ENCODE data around the gene RUVBL2. TPM values are rescaled to one million over a fixed set of nuclear protein-coding genes. Genes with fewer than 3 reads are reported as not detected.
"Not testable (repeated sequence)": the region's sequence is repeated elsewhere in the genome, so short reads cannot be mapped to it uniquely, and the experiment has no call there.

RUVBL2 gene
- polyA plus RNA-seq, 3 donors, result 40.1 to 44.4 (median 41.9) TPM

- H3K27ac Mint-ChIP-seq; DNase-seq; H3K36me3 ChIP-seq (replicated peaks in 1 of 2; ENCODE audit: control insufficient read depth in 1 of 2, insufficient read depth in 2 of 2, low read length in 2 of 2); H3K9me3 ChIP-seq (replicated peaks in 1 of 2; ENCODE audit: control insufficient read depth in 1 of 2, insufficient read depth in 1 of 2, low read length in 2 of 2); H3K36me3 Mint-ChIP-seq; H3K4me3 Mint-ChIP-seq; H4K20me1 ChIP-seq (ENCODE audit: insufficient read depth, low read length); H3K4me1 ChIP-seq (ENCODE audit: control insufficient read depth in 1 of 2, insufficient read depth in 2 of 2, low read length in 2 of 2); H3K4me3 ChIP-seq (replicated peaks in 1 of 3; ENCODE audit: low read depth in 2 of 3, low read length in 3 of 3); H3K4me1 Mint-ChIP-seq; H3K4me2 ChIP-seq (replicated peaks; ENCODE audit: extremely low read depth, low read length, poor library complexity, severe bottlenecking); H3K27ac ChIP-seq (ENCODE audit: low read depth in 1 of 2, low read length in 2 of 2); intact Hi-C loops (cut with micrococcal nuclease); H2AFZ ChIP-seq (ENCODE audit: insufficient read depth, low read depth, low read length, poor library complexity, severe bottlenecking); H3K79me2 ChIP-seq (ENCODE audit: insufficient read depth, low read length); H3K27me3 ChIP-seq (ENCODE audit: control insufficient read depth in 2 of 2, insufficient read depth in 2 of 2, low read length in 2 of 2); H3K9ac ChIP-seq (ENCODE audit: insufficient read depth, low read length, poor library complexity, severe bottlenecking): not testable (repeated sequence)
- no CpG with 5 or more reads among the region's 8 CpGs for WGBS (ENCODE audit: insufficient coverage)
- Mint-ChIP-seq H3K27me3 (ENCODE audit: low read depth in 3 of 3) (peaks cover 4 to 19% (median 5%) of the 10 kb centered on the region in 3 donors), H3K9me3 (peaks cover 0 to 10% (median 6%) of the 10 kb centered on the region in 7 donors)
Observed at GRCh38 chr19:49030323-49030722, 36.6 kb downstream of the RUVBL2 start.

GRCh38 chr19:49031642-49032301 is 38.1 kb downstream of the RUVBL2 start, which contains the start of gene CGB2:
Gene CGB2 (plus strand): TSS chr19:49031890. CDS start chr19:49032096, 206 bp downstream.
- H3K4me3 ChIP-seq (replicated peaks in 1 of 3; ENCODE audit: low read depth in 2 of 3, low read length in 3 of 3); H3K4me1 Mint-ChIP-seq; H4K20me1 ChIP-seq (ENCODE audit: insufficient read depth, low read length); H3K4me1 ChIP-seq (ENCODE audit: control insufficient read depth in 1 of 2, insufficient read depth in 2 of 2, low read length in 2 of 2); H3K9me3 ChIP-seq (replicated peaks in 1 of 2; ENCODE audit: control insufficient read depth in 1 of 2, insufficient read depth in 1 of 2, low read length in 2 of 2); H3K27me3 ChIP-seq (ENCODE audit: control insufficient read depth in 2 of 2, insufficient read depth in 2 of 2, low read length in 2 of 2); H3K36me3 ChIP-seq (replicated peaks in 1 of 2; ENCODE audit: control insufficient read depth in 1 of 2, insufficient read depth in 2 of 2, low read length in 2 of 2); intact Hi-C loops (cut with micrococcal nuclease); H3K27ac ChIP-seq (ENCODE audit: low read depth in 1 of 2, low read length in 2 of 2); H3K9ac ChIP-seq (ENCODE audit: insufficient read depth, low read length, poor library complexity, severe bottlenecking); H2AFZ ChIP-seq (ENCODE audit: insufficient read depth, low read depth, low read length, poor library complexity, severe bottlenecking); H3K4me2 ChIP-seq (replicated peaks; ENCODE audit: extremely low read depth, low read length, poor library complexity, severe bottlenecking); H3K79me2 ChIP-seq (ENCODE audit: insufficient read depth, low read length); H3K36me3 Mint-ChIP-seq: not testable (repeated sequence)
- 64% methylated on average over 4 of the region's 28 CpGs for WGBS (ENCODE audit: insufficient coverage)
- peak; percentile 32 for TF ChIP-seq CTCF (IDR thresholded peaks at IDR 0.05)
- Mint-ChIP-seq H3K27me3 (ENCODE audit: low read depth in 3 of 3) (peaks cover 3 to 15% (median 11%) of the 10 kb centered on the region in 3 donors), H3K4me3 (peak within 1 kb of the TSS in 1 of 2 donors; percentile 69), H3K27ac (peak within 1 kb of the TSS in 1 of 7 donors; percentile 25), H3K9me3 (peaks cover 0 to 14% (median 6%) of the 10 kb centered on the region in 7 donors)
- DNase-seq, result peak in 1 of 3 donors; percentile 49
